ENCODE results near the gene KRT28.

DNA sequence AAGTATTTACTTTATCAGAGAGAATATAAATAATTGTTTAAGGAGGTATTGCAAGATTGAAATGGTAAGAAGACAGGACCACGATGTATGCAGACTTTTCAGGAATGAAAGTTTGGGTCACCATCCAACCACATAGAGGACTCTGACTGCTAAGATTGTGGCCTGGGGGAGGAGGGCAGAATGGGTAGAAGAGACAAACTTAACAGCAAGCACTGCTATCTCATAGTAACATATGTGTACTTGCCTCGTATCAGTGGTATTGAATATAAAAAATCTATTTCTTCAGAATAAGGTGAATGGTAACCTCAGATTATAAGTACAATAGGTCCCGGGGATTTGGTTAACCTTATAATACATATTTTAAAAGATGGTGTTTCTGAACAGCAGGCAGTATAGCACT, 16.8 kb upstream of the KRT28 start:
- TF ChIP-seq, protein P1, sequence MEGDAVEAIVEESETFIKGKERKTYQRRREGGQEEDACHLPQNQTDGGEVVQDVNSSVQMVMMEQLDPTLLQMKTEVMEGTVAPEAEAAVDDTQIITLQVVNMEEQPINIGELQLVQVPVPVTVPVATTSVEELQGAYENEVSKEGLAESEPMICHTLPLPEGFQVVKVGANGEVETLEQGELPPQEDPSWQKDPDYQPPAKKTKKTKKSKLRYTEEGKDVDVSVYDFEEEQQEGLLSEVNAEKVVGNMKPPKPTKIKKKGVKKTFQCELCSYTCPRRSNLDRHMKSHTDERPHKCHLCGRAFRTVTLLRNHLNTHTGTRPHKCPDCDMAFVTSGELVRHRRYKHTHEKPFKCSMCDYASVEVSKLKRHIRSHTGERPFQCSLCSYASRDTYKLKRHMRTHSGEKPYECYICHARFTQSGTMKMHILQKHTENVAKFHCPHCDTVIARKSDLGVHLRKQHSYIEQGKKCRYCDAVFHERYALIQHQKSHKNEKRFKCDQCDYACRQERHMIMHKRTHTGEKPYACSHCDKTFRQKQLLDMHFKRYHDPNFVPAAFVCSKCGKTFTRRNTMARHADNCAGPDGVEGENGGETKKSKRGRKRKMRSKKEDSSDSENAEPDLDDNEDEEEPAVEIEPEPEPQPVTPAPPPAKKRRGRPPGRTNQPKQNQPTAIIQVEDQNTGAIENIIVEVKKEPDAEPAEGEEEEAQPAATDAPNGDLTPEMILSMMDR (IDR thresholded peaks at IDR 0.05): no peak
- no peak for TF ChIP-seq POLR2A (IDR thresholded peaks at IDR 0.05)

Data from adrenal gland (tissue), 5 donors.